ENCODE data around the gene HS3ST4.

DNA sequence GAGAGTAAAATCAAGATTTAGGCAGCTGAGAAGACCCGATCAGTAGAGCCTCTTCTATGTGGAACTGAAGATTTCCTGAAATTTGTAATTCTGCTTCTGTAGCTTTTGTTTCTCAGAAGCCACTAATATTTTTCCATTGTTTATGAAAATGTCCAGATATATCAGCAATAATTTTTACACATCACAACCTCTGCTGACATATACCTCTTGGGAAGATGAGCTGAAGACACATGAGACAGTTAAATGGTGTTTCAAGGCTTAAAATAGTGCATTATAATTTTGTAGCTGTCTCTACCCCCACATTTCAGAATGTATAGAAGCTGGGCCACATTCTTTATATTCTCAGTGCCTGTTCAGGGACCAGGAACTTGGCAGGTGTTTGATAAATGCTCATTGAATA lies 320.6 kb downstream of the HS3ST4 start:
- TF ChIP-seq CTCF (IDR thresholded peaks at IDR 0.05) = no peak
- TF ChIP-seq EZH2 (IDR thresholded peaks at IDR 0.05; ENCODE audit: borderline replicate concordance, insufficient read depth, low read depth, low read length, poor library complexity, severe bottlenecking) = no peak

Data from B cell (primary cell).